IPS DF 4.7 (cell line): Measurements from ENCODE around the gene PINLYP.
"Not testable (repeated sequence)": the region's sequence is repeated elsewhere in the genome, so short reads cannot be mapped to it uniquely, and the experiment has no call there.

Source experiments
- DNase-seq: peaks from one replicate; pipeline ENCODE4 v3.0.0-alpha.2; 2013; ENCODE audit warnings: low spot score; ENCODE audit errors: extremely low read depth

PINLYP gene

DNA sequence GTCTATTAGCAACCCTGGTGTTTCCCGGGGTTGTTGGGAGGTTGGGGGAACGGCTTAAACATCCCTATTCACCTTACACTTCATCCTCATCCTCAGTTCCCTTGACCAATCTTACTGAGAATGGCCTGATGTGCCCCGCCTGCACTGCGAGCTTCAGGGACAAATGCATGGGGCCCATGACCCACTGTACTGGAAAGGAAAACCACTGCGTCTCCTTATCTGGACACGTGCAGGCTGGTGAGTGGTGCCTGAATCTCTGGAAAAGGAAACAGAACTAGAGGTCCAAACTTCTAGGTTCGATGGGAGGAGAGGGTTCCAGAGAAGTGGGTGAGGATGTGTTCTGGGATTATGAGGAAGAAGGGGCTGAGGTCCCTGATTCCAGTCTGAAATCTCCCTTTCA is 5.9 kb downstream of the PINLYP start:
- DNase-seq = no peak

DNA sequence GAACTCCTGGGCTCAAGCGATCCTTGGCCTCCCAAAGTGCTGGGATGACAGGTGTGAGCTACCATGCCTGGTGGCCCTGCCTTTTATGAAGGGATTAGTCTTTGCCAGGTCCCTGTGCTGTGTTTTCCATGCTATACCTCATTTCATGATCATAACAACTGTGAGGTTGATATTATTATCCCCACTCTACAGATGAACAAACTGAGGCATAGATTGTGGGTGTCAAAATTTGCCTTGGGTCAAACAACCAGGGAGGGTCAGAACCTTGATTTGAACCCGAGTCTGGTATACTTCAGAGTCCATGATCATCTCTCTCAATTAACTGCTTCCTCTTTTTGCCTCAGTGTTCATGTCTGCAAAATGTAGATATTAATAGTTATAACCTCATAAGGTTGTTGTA is 6.9 kb downstream of the PINLYP start:
- DNase-seq = no peak

DNA sequence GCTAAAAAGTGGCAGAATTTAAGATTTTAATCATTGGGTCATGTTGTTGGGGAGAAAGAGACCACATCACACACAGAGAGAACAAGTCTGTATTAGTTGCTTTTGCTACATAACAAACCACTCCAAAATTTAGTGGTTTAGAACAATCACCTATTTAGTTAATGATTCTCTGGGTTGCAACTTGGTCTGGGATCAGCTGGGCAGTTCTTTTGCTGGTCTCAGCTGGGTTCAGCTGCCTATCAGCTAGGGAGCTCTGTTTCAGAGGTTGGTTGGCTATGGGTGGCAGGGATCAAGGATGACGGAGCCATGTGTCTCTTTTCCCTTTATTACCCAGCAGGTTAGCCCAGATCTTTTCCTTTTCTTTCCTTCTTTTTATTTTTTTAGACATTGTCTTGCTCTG is 8.9 kb downstream of the PINLYP start:
- DNase-seq = no peak

GRCh38 chr19:43586346-43586745 is 10.7 kb downstream of the PINLYP start:
- no peak for DNase-seq

GRCh38 chr19:43587029-43587428 is 11.4 kb downstream of the PINLYP start:
- DNase-seq = not testable (repeated sequence)

- DNase-seq = no peak
These were observed 13.7 kb downstream of the PINLYP start for GRCh38 chr19:43589277-43589676.

- no peak for DNase-seq
These were observed 14.1 kb downstream of the PINLYP start for GRCh38 chr19:43589678-43590077.

DNA sequence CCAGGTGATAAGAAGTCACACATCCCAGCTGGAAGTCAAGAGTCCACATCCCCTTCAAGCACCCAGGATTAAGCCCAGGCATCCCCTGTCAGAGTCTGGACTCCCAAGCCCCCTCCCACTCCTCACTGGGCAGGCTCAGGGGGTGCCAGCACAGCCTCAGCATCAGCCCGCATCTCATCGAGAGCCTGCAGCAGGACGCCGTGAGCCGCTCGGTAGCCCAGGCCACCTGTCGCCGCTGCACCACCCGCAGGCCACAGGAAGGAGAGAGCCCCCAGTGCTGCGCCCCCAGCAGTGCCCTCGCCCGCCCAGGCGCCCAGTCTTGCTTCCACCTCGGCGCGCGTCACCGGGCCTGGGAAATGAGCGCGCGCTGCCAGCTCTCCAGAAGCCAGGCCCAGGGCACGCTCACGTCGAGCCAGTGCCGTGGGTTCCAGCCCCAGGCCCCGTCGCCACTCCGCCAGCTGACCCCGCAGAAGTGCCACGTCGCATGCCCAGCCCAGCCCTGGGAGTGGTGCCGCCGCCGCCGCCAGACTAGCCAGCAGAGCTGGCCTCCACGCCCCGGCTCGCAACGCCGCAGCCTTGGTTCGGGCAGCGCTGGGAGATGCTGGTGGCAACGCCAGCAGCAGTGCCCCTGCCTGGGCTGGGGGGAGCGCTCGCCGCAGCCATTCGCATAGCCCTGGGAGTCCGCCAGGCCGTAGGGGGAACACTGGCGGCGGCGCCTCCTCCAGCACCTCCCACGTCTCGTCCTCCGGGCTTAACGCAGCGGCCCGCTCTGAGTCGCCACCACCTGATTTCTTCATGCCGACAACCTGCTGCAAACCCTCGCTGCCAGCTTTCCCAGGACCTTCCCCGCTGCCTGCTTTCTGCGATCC is 16.5 kb downstream of the PINLYP start:
- no peak for DNase-seq

- no peak for DNase-seq
These were observed 17.3 kb downstream of the PINLYP start for GRCh38 chr19:43592800-43593350.

GRCh38 chr19:43594081-43594697 is 18.6 kb downstream of the PINLYP start:
- DNase-seq = no peak

GRCh38 chr19:43594710-43595604 is 19.4 kb downstream of the PINLYP start:
- DNase-seq = peak; percentile 22

DNA sequence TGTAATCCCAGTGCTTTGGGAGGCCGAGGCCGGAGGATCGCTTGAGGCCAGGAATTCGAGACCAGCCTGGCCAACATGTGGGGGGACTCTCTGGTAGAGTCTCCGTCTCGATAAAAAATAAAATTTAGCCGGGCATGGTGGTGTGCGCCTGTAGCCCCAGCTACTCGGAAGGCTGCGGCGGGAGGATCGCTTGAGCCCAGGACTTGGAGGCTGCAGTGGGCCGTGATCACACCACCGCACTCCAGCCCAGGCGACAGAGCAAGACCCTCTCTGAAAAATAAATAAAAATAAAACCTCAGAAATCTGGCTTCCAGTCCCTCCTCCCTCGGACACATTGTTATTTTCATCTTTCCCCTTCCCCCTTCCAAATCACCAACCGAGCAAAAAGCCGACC is 20.0 kb downstream of the PINLYP start:
- no peak for DNase-seq

DNA sequence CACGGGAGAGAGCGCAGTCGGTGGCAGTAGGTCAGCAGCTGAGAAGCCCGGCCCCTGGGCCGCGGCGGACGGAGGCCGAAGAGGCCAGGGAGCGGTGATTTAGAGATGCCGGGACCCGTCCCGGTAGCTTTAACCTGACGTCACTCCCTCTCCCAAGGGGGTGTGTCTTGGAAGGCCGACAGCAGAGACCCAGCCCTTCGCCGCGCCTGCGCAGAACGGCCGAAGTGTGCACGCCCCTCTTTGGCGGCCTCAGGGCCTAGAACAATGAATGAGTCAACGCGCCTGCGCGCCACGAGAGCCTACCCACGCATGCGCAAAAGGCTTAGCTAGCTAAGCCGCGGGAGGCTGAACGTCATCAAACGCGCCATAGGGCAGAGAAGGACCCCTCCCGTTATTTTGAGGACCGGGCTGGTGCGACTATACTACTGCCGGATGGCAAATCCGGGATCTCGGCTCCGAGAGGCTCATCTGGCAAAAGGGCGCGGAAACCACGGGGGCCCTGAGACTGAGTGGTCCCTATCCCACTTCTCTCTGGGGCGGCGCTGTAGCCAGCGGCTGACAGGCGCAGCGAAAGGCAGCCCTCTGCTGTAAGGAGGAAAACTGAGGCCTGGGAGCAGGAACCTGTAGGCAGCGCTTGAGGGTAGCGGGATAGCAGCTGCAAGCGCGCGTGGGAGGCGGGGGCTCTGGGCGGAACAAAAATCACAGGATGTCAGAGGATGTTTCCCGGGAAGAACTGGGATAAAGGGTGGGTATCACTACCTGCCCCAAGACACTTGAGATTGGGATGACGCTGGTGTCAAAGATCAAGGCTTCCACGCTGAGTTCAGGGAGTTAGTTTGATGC is 20.6 kb downstream of the PINLYP start, which contains the start of the genes IRGQ and ZNF576:
Gene IRGQ, minus strand, starts transcription at position 136 of the 843 bp plus-strand sequence. CDS start 796 bp downstream, outside the sequence.
Gene ZNF576, plus strand, starts transcription at position 597 of the 843 bp plus-strand sequence. CDS start 514 bp downstream, outside the sequence.
- DNase-seq = peak; percentile 99

- DNase-seq = no peak
These were observed 21.4 kb downstream of the PINLYP start for GRCh38 chr19:43596842-43597461.

- DNase-seq = no peak
These were observed 22.3 kb downstream of the PINLYP start for GRCh38 chr19:43597876-43598275.

DNA sequence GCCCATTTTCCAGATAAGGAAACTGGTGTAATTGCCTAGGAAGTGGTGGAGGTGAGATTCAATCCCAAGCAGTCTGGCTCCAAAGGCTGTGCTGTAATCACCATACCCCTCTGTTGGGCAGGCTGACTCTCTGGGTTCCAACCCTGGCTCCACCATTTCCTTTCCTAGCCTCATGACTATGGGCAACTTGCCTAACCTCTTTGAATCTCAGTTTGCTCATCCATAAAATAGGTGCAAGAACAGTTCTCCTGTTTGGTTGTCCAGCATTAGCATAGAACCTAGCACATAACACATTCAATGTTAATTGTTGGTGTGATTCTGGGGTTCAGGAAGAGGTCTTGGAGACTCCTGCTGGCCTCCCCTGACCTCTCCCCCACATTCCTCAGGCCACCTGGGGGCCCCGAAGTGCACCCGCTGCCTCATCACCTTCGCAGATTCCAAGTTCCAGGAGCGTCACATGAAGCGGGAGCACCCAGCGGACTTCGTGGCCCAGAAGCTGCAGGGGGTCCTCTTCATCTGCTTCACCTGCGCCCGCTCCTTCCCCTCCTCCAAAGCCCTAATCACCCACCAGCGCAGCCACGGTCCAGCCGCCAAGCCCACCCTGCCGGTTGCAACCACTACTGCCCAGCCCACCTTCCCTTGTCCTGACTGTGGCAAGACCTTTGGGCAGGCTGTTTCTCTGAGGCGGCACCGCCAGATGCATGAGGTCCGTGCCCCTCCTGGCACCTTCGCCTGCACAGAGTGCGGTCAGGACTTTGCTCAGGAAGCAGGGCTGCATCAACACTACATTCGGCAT is 23.0 kb downstream of the PINLYP start:
- DNase-seq = no peak

GRCh38 chr19:43599635-43600295 is 24.2 kb downstream of the PINLYP start:
- no peak for DNase-seq

DNA sequence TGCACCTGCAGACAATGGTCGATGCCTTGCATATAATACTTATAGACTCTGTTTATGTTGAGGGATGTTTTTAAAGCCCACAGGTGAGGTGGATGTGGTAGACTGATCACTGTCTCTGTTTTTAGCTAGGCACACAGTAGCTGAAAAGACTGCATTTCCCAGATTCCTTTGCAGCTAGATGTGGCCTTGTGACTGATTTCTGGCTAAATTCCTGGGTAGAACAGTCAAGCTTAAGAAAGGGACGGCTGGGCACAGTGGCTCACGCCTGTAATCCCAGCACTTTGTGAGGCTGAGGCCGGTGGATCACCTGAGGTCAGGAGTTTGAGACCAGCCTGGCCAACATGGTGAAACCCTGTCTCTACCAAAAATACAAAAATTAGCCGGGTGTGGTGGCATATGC is 24.7 kb downstream of the PINLYP start:
- not testable (repeated sequence) for DNase-seq
